K562 treated with DMSO at 1 percent for 12 hours (cell line): Measurements from ENCODE around the gene OSBPL9. TPM values are rescaled to one million over a fixed set of nuclear protein-coding genes. Genes with fewer than 3 reads are reported as not detected.

Source experiments
- total RNA-seq: library from RNA; unstranded; fragments of 300-600 nt; gene quantifications from 2 replicates; pipeline ENCODE4 v1.2.3, GENCODE V29; 2022; ENCODE audit not compliant: insufficient read depth

Gene OSBPL9, protein sequence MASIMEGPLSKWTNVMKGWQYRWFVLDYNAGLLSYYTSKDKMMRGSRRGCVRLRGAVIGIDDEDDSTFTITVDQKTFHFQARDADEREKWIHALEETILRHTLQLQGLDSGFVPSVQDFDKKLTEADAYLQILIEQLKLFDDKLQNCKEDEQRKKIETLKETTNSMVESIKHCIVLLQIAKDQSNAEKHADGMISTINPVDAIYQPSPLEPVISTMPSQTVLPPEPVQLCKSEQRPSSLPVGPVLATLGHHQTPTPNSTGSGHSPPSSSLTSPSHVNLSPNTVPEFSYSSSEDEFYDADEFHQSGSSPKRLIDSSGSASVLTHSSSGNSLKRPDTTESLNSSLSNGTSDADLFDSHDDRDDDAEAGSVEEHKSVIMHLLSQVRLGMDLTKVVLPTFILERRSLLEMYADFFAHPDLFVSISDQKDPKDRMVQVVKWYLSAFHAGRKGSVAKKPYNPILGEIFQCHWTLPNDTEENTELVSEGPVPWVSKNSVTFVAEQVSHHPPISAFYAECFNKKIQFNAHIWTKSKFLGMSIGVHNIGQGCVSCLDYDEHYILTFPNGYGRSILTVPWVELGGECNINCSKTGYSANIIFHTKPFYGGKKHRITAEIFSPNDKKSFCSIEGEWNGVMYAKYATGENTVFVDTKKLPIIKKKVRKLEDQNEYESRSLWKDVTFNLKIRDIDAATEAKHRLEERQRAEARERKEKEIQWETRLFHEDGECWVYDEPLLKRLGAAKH
- total RNA-seq, result 54.6 and 137 TPM in 2 replicates

DNA sequence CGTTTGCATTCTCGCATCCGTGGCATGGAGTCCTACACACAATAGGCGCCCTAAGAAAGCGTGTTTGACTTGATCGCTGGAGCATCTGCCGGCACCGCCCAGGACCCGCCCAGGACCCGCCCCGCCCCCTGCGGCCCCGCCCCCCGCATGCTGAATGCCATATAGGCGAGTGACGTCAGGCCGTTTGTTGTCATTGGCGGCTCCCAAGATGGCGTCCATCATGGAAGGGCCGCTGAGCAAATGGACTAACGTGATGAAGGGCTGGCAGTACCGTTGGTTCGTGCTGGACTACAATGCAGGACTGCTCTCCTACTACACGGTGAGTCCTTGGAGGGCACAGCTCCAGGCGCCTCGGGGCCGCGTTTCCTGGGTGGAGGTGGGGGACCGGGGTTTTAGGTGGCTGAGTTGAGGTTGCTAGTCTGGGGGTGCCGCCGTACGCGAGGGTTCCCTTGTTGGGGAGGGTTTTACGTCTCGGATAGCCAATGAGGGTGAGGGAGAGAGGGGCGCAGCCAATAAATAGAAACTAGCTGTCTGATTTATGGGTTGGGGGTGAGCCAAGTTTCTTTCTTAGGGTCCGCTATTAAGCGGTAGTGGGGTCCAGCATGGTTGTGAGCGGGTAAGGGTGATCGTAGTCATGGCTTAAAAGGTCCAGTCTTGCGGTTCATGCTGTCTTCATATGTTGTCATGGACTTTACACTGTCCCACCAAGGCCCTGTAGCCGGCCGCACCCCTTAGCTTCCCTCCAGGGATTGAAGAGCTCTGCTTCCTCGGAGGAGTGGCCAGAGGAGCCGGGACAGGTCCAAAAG, at the start of gene OSBPL9:
OSBPL9 (plus strand) TSS at position 190 of the 806 bp plus-strand sequence; CDS start at position 209, 19 bp downstream.

Other genes with a start within 250 kb of the OSBPL9 start
- 11.4 and 49.7 TPM in 2 replicates for gene EPS15, start 97.8 kb upstream of the OSBPL9 start, total RNA-seq